Measurements from ENCODE around the gene NCAM1.

NCAM1 gene

DNA sequence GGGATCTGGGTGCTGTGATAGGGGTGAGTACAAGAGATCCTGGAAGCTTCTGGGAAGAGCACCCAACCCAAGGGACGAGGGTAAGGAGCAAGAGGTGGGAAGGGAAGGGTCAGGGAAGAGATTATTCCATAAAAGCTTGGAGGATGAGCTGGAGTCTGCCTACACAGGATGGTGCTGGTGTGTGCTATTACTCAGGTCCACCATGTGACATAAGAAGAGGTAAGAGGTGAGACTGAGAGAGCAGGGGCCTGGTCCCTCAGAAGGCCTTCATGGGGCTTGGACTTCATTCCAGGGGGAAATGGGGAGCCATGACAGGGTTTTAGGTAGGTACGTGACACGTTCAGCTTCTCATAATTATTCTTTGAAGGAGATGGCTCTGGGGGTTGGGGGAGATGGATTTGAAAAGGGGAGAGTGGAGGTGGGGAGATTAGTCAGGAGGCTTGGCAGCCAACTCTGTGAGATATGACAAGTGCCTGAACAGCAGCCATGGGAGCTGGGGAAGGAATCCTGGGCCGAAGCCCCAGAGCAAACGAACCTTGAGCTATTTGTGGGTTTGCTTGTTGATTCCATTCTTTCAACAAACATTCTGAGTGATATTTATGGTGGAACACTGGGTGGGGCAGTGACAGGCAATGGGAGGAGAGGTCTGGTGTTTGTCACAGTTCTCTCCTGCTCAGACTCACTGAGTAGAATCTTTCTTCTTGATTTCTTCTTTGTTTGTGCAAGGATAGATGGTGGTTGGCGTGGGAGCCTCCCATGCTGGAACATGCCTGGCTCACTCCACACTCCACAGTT lies 11.2 kb upstream of the NCAM1 start:
- Histone ChIP-seq H3K27me3 (ENCODE audit: insufficient read depth, low read length) (no peaks in the 10 kb centered on the region), H3K9me3 (ENCODE audit: insufficient read depth, low read depth, low read length) (no peaks in the 10 kb centered on the region), H3K27ac (ENCODE audit: low read length) (no peak overlapping the region), H3K4me1 (ENCODE audit: insufficient read depth, low read length) (no peaks in the 10 kb centered on the region), H3K9ac (ENCODE audit: low read depth, low read length) (no peak overlapping the region), H3K36me3 (ENCODE audit: insufficient read depth, low read depth, low read length) (no peaks in the 10 kb centered on the region), H3K4me3 (ENCODE audit: low read length) (no peak overlapping the region)

GRCh38 chr11:112958670-112959069 lies 2.5 kb upstream of the NCAM1 start:
- H3K27me3 ChIP-seq (ENCODE audit: insufficient read depth, low read length), result peaks cover 48% of the 10 kb centered on the region

DNA sequence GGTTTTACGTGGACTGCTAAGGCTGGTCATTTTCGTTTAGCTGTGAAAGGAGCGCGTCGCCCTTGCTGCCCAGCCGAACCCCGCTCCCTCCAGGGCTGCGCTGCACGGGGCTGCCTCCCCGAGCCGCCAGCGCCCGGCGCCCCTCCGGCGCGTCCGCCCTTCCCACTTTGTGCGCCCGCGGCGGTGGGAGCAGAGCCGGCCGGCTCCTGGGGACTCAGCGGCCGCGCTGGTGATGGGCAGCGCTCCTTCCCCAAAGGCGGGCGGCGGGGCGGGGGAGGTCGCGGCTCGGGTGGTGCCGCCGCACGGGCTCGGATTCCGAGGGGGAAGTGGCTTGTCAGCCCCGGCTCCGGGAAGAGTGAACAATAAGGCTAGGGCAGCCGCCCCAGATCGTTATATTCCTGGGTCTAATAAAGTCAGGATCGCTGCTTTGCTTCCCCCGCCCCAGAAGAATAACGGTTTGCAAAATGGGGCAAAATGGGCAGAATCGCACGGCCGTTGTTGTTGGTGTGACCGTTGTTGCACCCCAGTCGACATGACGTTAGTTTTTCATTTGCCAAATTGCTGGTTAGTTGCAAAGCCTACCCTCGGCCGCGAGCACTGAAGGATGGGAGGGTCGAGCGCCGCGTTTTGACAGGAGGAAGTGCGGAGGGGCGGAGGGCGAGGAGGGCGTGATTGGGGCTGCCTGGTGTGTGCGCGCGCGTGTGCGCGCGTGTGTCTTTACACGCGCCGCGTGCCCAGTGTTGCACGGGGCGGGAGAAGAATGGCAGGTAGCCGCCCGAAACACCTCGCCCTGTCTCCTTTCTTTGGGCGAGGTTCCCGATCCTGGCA lies 745 bp downstream of the NCAM1 start:
- no peaks in the 10 kb centered on the region for H3K36me3 ChIP-seq (ENCODE audit: insufficient read depth, low read depth, low read length)
- H3K4me3 ChIP-seq (ENCODE audit: low read length), result peak overlapping the region; percentile 90
- peaks cover 64% of the 10 kb centered on the region for H3K27me3 ChIP-seq (ENCODE audit: insufficient read depth, low read length)
- 0 out of 2 replicates have a peak, but pooled peaks cover 2% of the 10 kb centered on the region for H3K4me1 ChIP-seq (ENCODE audit: insufficient read depth, low read length)
- peak overlapping the region; percentile 40; the same call in 1 of the 2 replicates for H3K9ac ChIP-seq (ENCODE audit: low read depth, low read length)
- no peak overlapping the region for H3K27ac ChIP-seq (ENCODE audit: low read length)
- H3K9me3 ChIP-seq (ENCODE audit: insufficient read depth, low read depth, low read length), result no peaks in the 10 kb centered on the region

More at GRCh38 chr11:112958670-112959069, 2.5 kb upstream of the NCAM1 start:
- H3K4me1 ChIP-seq (ENCODE audit: insufficient read depth, low read length), result 0 out of 2 replicates have a peak, but pooled peaks cover 2% of the 10 kb centered on the region
- H3K9me3 ChIP-seq (ENCODE audit: insufficient read depth, low read depth, low read length), result no peaks in the 10 kb centered on the region
- no peak overlapping the region for H3K27ac ChIP-seq (ENCODE audit: low read length)
- no peaks in the 10 kb centered on the region for H3K36me3 ChIP-seq (ENCODE audit: insufficient read depth, low read depth, low read length)
- no peak overlapping the region for H3K4me3 ChIP-seq (ENCODE audit: low read length)
- no peak overlapping the region for H3K9ac ChIP-seq (ENCODE audit: low read depth, low read length)

DNA sequence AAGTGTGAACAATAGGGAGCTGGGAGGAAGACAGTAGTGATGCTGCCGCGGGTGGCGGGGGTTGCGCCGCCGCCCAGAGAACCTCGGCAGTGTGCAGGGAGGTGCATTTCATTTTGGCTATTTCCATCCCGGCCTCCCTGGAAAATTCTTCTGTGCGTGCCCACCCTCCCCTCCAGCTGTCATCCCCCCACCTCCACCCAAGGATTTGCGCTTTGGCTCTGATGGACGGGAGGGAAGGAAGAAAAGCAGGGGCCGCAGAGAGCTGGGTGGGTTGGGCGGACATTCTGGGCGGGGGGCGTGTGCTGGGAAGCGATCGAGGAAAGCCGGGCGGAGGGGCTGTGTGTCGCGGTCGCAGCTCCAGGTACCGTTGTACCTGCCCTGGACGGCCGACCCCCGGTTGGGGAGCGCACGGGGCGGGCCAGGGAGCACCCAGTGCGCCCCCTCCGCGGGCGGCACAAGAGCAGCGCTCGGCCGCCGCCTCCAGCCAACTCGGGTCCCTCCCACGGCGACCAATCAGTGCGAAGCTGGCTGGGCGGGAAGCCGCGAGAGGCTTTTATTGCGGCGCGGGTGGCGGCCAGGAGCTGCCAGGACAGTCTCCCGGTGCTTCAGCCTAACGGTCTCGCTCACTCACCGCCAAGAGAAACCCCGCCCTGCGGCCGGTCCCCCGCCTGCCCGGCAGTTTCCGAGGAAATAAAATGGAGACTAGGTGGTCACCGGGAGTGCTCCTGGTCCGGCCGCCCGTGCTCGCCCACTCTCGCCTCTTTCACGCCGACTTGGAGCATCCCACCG lies 1.6 kb downstream of the NCAM1 start:
- Histone ChIP-seq H3K36me3 (ENCODE audit: insufficient read depth, low read depth, low read length) (no peaks in the 10 kb centered on the region), H3K4me3 (ENCODE audit: low read length) (peak overlapping the region; percentile 90), H3K27ac (ENCODE audit: low read length) (no peak overlapping the region), H3K9ac (ENCODE audit: low read depth, low read length) (no peak overlapping the region), H3K9me3 (ENCODE audit: insufficient read depth, low read depth, low read length) (no peaks in the 10 kb centered on the region), H3K27me3 (ENCODE audit: insufficient read depth, low read length) (peaks cover 60% of the 10 kb centered on the region), H3K4me1 (ENCODE audit: insufficient read depth, low read length) (0 out of 2 replicates have a peak, but pooled peaks cover 2% of the 10 kb centered on the region)

DNA sequence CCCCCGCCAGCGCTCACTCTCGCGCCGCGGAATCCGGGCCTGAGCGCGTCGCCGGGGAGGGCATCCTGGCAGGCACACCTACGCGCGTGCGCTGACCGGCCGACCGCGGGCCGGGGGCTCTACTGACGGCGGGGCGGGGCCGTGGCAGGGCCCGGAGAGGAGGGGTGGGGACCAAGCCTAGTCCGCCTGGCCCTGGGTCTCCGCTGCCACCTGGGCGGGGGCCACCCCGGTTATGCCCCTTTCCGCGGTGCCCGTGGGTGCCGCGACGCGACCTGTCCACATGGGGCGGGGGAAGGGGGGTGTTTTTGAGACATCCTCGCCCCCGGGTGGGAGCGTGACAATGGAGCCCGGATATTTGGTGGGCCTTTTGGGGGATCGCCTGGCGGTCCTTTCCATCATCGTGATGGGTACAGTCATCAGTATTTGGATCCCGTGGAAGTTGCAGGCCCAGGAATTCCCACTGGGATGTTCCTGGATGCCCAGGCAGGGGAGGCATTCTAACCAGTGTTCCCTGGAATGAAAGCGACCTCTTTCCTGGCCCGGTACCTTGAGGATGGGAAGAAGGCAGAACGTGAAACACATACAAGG lies 2.2 kb downstream of the NCAM1 start:
- Histone ChIP-seq H3K9ac (ENCODE audit: low read depth, low read length) (peak overlapping the region; percentile 15; the same call in 1 of the 2 replicates), H3K9me3 (ENCODE audit: insufficient read depth, low read depth, low read length) (no peaks in the 10 kb centered on the region), H3K4me1 (ENCODE audit: insufficient read depth, low read length) (peaks cover 2% of the 10 kb centered on the region; the same call in 1 of the 2 replicates), H3K27me3 (ENCODE audit: insufficient read depth, low read length) (peaks cover 53% of the 10 kb centered on the region), H3K27ac (ENCODE audit: low read length) (no peak overlapping the region), H3K36me3 (ENCODE audit: insufficient read depth, low read depth, low read length) (no peaks in the 10 kb centered on the region), H3K4me3 (ENCODE audit: low read length) (peak overlapping the region; percentile 90)

DNA sequence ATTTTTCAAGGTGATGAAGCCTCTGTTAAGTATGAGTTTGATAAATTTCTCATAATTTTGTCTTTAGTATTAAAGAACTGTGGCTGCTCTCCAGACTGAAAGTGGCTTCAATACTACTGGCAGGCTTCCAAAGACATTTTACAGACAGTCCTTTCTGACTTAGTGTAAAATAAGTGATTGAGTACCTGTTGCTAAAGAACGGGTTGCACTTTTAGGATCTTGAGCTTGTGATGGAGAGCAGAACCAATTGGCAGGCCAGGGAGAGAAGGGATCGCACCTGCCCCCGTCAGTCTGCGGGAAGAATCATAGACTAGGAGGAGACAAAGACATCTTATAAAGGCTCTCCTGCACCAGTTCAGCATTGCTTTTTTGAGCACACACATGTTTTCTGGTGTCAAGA lies 4.4 kb downstream of the NCAM1 start:
- Histone ChIP-seq H3K4me1 (ENCODE audit: insufficient read depth, low read length) (peaks cover 8% of the 10 kb centered on the region; the same call in 1 of the 2 replicates), H3K4me3 (ENCODE audit: low read length) (no peak overlapping the region), H3K36me3 (ENCODE audit: insufficient read depth, low read depth, low read length) (no peaks in the 10 kb centered on the region), H3K27ac (ENCODE audit: low read length) (no peak overlapping the region), H3K9ac (ENCODE audit: low read depth, low read length) (no peak overlapping the region), H3K9me3 (ENCODE audit: insufficient read depth, low read depth, low read length) (no peaks in the 10 kb centered on the region), H3K27me3 (ENCODE audit: insufficient read depth, low read length) (peaks cover 43% of the 10 kb centered on the region)

DNA sequence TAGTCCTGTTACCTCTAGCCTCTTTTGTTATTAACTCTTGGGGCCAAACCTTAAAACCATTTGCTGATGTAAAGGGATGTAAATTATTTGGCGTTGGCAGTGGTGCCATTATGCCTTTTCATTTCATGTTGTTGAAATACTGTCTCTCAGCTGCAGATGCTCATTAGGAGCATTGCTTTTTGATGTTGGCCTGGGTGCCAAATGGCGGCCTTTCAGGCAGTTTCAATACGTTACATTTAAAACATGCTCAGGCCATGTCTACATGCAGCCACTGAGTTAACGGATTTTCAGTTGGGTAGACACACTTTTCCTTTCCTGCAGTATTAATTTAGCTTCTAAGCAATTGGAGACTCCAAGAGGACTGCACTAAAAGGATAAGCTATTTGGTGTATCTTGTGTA lies 5.3 kb downstream of the NCAM1 start:
- Histone ChIP-seq H3K9me3 (ENCODE audit: insufficient read depth, low read depth, low read length) (no peaks in the 10 kb centered on the region), H3K4me3 (ENCODE audit: low read length) (no peak overlapping the region), H3K27ac (ENCODE audit: low read length) (no peak overlapping the region), H3K27me3 (ENCODE audit: insufficient read depth, low read length) (peaks cover 36% of the 10 kb centered on the region), H3K36me3 (ENCODE audit: insufficient read depth, low read depth, low read length) (no peaks in the 10 kb centered on the region), H3K9ac (ENCODE audit: low read depth, low read length) (no peak overlapping the region), H3K4me1 (ENCODE audit: insufficient read depth, low read length) (peaks cover 7% of the 10 kb centered on the region; the same call in 1 of the 2 replicates)

DNA sequence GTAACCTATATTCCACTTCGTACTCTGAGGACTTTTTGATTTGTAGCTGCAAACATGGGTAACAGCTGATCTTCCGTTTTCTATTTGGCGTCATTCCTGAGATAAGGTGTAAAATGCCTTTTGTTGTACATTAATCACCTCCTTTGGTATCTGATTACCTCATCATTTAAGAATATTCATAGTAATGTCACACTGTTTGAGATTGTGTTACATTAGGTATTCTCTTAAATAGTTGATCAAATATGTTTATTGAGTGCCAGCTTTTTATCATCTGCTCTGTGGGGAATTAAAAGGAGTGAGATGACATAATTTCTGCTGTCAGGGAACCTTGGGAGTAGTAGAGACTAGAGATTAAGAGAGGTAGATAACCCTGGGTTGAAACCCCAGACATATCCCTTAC lies 5.9 kb downstream of the NCAM1 start:
- Histone ChIP-seq H3K4me1 (ENCODE audit: insufficient read depth, low read length) (peaks cover 7% of the 10 kb centered on the region; the same call in 1 of the 2 replicates), H3K36me3 (ENCODE audit: insufficient read depth, low read depth, low read length) (no peaks in the 10 kb centered on the region), H3K4me3 (ENCODE audit: low read length) (no peak overlapping the region), H3K9me3 (ENCODE audit: insufficient read depth, low read depth, low read length) (no peaks in the 10 kb centered on the region), H3K27ac (ENCODE audit: low read length) (no peak overlapping the region), H3K27me3 (ENCODE audit: insufficient read depth, low read length) (peaks cover 31% of the 10 kb centered on the region), H3K9ac (ENCODE audit: low read depth, low read length) (no peak overlapping the region)

GRCh38 chr11:112968941-112969713 lies 7.9 kb downstream of the NCAM1 start:
- H3K4me3 ChIP-seq (ENCODE audit: low read length), result no peak overlapping the region
- peaks cover 7% of the 10 kb centered on the region; the same call in 1 of the 2 replicates for H3K4me1 ChIP-seq (ENCODE audit: insufficient read depth, low read length)
- H3K27ac ChIP-seq (ENCODE audit: low read length), result no peak overlapping the region
- no peaks in the 10 kb centered on the region for H3K36me3 ChIP-seq (ENCODE audit: insufficient read depth, low read depth, low read length)
- H3K9me3 ChIP-seq (ENCODE audit: insufficient read depth, low read depth, low read length), result no peaks in the 10 kb centered on the region
- peaks cover 11% of the 10 kb centered on the region for H3K27me3 ChIP-seq (ENCODE audit: insufficient read depth, low read length)
- H3K9ac ChIP-seq (ENCODE audit: low read depth, low read length), result no peak overlapping the region

DNA sequence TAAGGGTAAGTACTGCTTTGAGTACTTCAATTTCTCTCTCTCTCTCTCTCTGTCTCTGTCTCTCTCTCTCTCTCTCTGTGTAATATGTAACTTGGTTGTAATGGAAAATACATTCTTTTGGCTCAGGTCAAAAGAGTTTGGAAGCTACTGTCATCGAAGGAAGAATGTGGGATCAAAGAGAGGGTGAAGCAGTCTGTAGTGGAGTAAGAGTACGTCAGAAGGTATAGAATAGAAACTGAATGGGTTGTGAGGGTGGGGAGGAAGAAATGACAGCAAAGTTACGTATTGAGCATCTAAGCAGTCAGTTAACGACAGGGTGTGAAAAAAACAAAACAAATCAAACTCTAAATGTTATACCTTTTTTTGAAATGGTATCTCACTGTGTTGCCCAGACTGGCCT lies 10.0 kb downstream of the NCAM1 start:
- Histone ChIP-seq H3K4me1 (ENCODE audit: insufficient read depth, low read length) (peaks cover 7% of the 10 kb centered on the region; the same call in 1 of the 2 replicates), H3K9me3 (ENCODE audit: insufficient read depth, low read depth, low read length) (no peaks in the 10 kb centered on the region), H3K36me3 (ENCODE audit: insufficient read depth, low read depth, low read length) (no peaks in the 10 kb centered on the region), H3K27ac (ENCODE audit: low read length) (no peak overlapping the region), H3K27me3 (ENCODE audit: insufficient read depth, low read length) (no peaks in the 10 kb centered on the region; the same call in 1 of the 2 replicates), H3K4me3 (ENCODE audit: low read length) (no peak overlapping the region), H3K9ac (ENCODE audit: low read depth, low read length) (no peak overlapping the region)
